ENCODE results near the gene AVL9. TPM values are rescaled to one million over a fixed set of nuclear protein-coding genes. Genes with fewer than 3 reads are reported as not detected.
A peak's percentile ranks its signal among the peaks of the same experiment; 100 is the strongest.

The AVL9 gene
- total RNA-seq, 3 donors from 2014 or later (not counting 1 experiment from before 2014, with no cell fraction given), result 36.0 to 50.0 (median 43.8) TPM

DNA sequence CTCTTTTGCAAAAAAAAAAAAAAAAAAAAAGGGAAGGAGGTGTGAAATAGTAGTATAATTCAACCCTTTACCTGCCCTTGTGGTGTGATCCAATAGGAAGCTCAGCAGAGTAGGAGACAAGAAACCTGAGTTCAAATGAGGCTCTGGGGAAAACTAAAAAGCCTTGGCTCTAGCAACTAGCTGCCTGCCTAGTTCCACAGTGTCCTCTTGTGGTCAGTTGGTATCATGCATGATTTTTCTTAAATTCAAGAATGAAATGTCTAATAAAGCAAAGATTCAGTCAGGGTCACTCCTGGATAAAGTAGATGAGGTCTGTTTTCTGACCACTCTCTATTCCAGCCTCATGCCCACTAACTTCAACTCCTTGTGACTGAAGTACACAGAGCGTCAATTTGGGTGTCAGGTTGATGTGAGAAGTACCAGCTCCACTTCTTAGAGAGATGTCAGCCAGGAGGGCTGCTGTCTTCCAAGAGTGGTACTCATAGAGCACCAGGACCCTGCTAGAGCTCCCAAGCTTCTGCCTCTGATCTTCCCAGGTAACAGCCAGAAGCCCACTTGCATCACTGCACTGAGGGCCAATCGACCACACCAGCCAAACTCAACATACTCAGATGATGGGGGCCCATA lies 15.6 kb upstream of the AVL9 start:
- Mint-ChIP-seq H3K9me3 (no peaks in the 10 kb centered on the region), H3K4me1 (no peaks in the 10 kb centered on the region), H3K4me3 (no peak overlapping the region), H3K36me3 (no peaks in the 10 kb centered on the region), H3K27ac (no peak overlapping the region), H3K27me3 (ENCODE audit: low read depth in 2 of 2) (peaks cover 4 to 13% of the 10 kb centered on the region in 2 donors)
- TF ChIP-seq, protein P1, sequence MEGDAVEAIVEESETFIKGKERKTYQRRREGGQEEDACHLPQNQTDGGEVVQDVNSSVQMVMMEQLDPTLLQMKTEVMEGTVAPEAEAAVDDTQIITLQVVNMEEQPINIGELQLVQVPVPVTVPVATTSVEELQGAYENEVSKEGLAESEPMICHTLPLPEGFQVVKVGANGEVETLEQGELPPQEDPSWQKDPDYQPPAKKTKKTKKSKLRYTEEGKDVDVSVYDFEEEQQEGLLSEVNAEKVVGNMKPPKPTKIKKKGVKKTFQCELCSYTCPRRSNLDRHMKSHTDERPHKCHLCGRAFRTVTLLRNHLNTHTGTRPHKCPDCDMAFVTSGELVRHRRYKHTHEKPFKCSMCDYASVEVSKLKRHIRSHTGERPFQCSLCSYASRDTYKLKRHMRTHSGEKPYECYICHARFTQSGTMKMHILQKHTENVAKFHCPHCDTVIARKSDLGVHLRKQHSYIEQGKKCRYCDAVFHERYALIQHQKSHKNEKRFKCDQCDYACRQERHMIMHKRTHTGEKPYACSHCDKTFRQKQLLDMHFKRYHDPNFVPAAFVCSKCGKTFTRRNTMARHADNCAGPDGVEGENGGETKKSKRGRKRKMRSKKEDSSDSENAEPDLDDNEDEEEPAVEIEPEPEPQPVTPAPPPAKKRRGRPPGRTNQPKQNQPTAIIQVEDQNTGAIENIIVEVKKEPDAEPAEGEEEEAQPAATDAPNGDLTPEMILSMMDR (IDR thresholded peaks at IDR 0.05), result peak; percentile 39
- 93% methylated on average over 2 of the region's 2 CpGs for WGBS (ENCODE audit: insufficient coverage)
- H3K4me1 ChIP-seq (ENCODE audit: control insufficient read depth, insufficient read depth, low read length), result no peaks in the 10 kb centered on the region
- H3K9me3 ChIP-seq (ENCODE audit: control insufficient read depth, insufficient read depth, low read length), result no peaks in the 10 kb centered on the region
- H3K36me3 ChIP-seq (ENCODE audit: control insufficient read depth, insufficient read depth, low read length), result no peaks in the 10 kb centered on the region
- ATAC-seq (peak in 1 of 3 donors; percentile 55), DNase-seq (peak in 1 of 2 donors; percentile 54)
- H3K27ac ChIP-seq (ENCODE audit: low read length), result no peak overlapping the region
- no peaks in the 10 kb centered on the region for H3K27me3 ChIP-seq (ENCODE audit: control insufficient read depth, insufficient read depth, low read length)
- intact Hi-C loops (cut with micrococcal nuclease), result no loop called here
- H3K4me3 ChIP-seq (ENCODE audit: low read length), result no peak overlapping the region

DNA sequence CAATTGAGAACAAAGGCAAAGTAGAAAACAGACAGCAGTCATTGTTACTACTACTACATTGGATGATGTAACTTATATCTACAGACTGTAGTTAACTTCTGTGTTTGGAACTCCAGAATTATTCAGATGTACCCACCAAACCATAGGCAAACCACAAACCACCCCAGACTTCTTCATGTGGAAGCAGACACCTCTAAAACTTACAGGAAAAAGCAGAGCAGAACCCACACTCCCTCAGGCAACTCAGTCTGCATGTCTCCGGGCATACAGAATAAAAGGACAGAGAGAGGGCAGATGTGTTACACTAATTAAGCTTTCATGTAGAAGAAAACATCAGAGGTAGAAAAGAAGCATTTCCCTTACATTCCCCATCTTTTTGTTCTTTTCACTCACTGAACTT lies 14.1 kb upstream of the AVL9 start:
- TF ChIP-seq, protein P1 (IDR thresholded peaks at IDR 0.05), result no peak
- Histone ChIP-seq H3K4me1 (ENCODE audit: control insufficient read depth, insufficient read depth, low read length) (no peaks in the 10 kb centered on the region), H3K27ac (ENCODE audit: low read length) (no peak overlapping the region), H3K27me3 (ENCODE audit: control insufficient read depth, insufficient read depth, low read length) (no peaks in the 10 kb centered on the region), H3K4me3 (ENCODE audit: low read length) (no peak overlapping the region), H3K36me3 (ENCODE audit: control insufficient read depth, insufficient read depth, low read length) (peaks cover 3% of the 10 kb centered on the region), H3K9me3 (ENCODE audit: control insufficient read depth, insufficient read depth, low read length) (no peaks in the 10 kb centered on the region)
- Mint-ChIP-seq H3K4me1 (no peaks in the 10 kb centered on the region), H3K27me3 (ENCODE audit: low read depth in 2 of 2) (no peaks in the 10 kb centered on the region), H3K9me3 (no peaks in the 10 kb centered on the region), H3K27ac (no peak overlapping the region), H3K36me3 (no peaks in the 10 kb centered on the region), H3K4me3 (no peak overlapping the region)
- intact Hi-C loops (cut with micrococcal nuclease), result no loop called here
- ATAC-seq (no peak), DNase-seq (no peak)
- WGBS (ENCODE audit: insufficient coverage), result 40% methylated on average over 1 of the region's 1 CpG

DNA sequence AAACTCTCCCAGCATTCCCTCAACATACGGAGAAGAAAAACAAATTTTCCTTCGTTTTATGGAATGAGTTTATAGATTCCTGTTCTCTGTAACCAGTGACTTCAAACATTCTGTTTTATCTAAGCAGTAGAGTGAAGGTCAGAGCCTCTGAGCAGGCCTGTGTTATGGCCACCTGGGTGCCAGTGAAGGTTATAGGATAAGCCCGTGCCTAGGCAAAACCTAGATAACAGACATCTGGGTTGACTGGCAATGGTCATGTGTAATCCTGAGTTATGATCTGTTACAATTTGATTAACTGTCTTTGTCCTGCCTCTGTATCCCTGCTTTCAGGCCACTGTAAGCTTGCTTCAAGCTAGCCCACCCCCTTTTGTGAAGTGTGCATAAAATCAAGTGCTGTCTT lies 13.4 kb upstream of the AVL9 start:
- no peak for ATAC-seq
- H3K4me3 Mint-ChIP-seq, result no peak overlapping the region
- intact Hi-C loops (cut with micrococcal nuclease), result no loop called here

More for the DNA sequence above, 13.4 kb upstream of the AVL9 start:
- H3K4me3 ChIP-seq (ENCODE audit: low read length), result no peak overlapping the region
- no peak overlapping the region for H3K27ac ChIP-seq (ENCODE audit: low read length)
- no peaks in the 10 kb centered on the region for H3K9me3 ChIP-seq (ENCODE audit: control insufficient read depth, insufficient read depth, low read length)
- no peak for DNase-seq
- Mint-ChIP-seq H3K9me3 (no peaks in the 10 kb centered on the region), H3K27ac (no peak overlapping the region), H3K4me1 (no peaks in the 10 kb centered on the region), H3K36me3 (no peaks in the 10 kb centered on the region), H3K27me3 (ENCODE audit: low read depth in 2 of 2) (no peaks in the 10 kb centered on the region)
- no peaks in the 10 kb centered on the region for H3K4me1 ChIP-seq (ENCODE audit: control insufficient read depth, insufficient read depth, low read length)
- TF ChIP-seq, protein P1 (IDR thresholded peaks at IDR 0.05), result no peak
- WGBS (ENCODE audit: insufficient coverage), result 79% methylated on average over 2 of the region's 3 CpGs
- H3K36me3 ChIP-seq (ENCODE audit: control insufficient read depth, insufficient read depth, low read length), result peaks cover 9% of the 10 kb centered on the region
- no peaks in the 10 kb centered on the region for H3K27me3 ChIP-seq (ENCODE audit: control insufficient read depth, insufficient read depth, low read length)

Measured in natural killer cell (primary cell).